Measurements from ENCODE around the gene C19orf25. TPM values are rescaled to one million over a fixed set of nuclear protein-coding genes. Genes with fewer than 3 reads are reported as not detected.

Gene C19orf25
- total and polyA plus RNA-seq, 2 donors (not counting 1 experiment from before 2014, with no cell fraction given) = 34.2 to 68.3 TPM

- no peak overlapping the region for H3K27ac ChIP-seq (ENCODE audit: low read length in 2 of 2)
- ChIA-PET CTCF (no interaction called here), POLR2A (no interaction called here)
- H2AFZ ChIP-seq (ENCODE audit: insufficient read depth, low read depth, low read length, poor library complexity, severe bottlenecking) = no peak overlapping the region
- intact Hi-C loops (cut with micrococcal nuclease) = no loop called here
- no peaks in the 10 kb centered on the region for H4K20me1 ChIP-seq (ENCODE audit: control insufficient read depth, insufficient read depth, low read length, poor library complexity, severe bottlenecking)
- Mint-ChIP-seq H3K27me3 (peaks cover 38% of the 10 kb centered on the region), H3K4me3 (peak overlapping the region; percentile 41), H3K27ac (no peak overlapping the region), H3K4me1 (peaks cover 5% of the 10 kb centered on the region), H3K9me3 (ENCODE audit: insufficient read depth) (no peaks in the 10 kb centered on the region)
- peaks cover 9 to 13% of the 10 kb centered on the region in 2 donors for H3K4me1 ChIP-seq (ENCODE audit: control insufficient read depth in 2 of 2, insufficient read depth in 2 of 2, low read length in 2 of 2)
- peak; percentile 63 for DNase-seq
- H3K4me2 ChIP-seq (replicated peaks; ENCODE audit: low read depth, low read length, poor library complexity, severe bottlenecking) = peak overlapping the region; percentile 74
- H3K4me3 ChIP-seq (ENCODE audit: control extremely low read depth in 1 of 5, extremely low read depth in 1 of 5, insufficient read depth in 1 of 5, low read depth in 2 of 5, low read length in 4 of 5) = peak overlapping the region in 3 of 5 experiments; percentile 8 to 25 (median 17)
- H3K9me3 ChIP-seq (ENCODE audit: control extremely low read depth in 1 of 3, control insufficient read depth in 2 of 3, insufficient read depth in 1 of 3, low read length in 2 of 3) = peaks cover 0 to 37% (median 0%) of the 10 kb centered on the region in 3 donors
- 15% methylated on average over 48 of the region's 52 CpGs for WGBS (ENCODE audit: insufficient coverage)
- H3K36me3 ChIP-seq (replicated peaks in 1 of 2; ENCODE audit: control extremely low read depth in 1 of 2, control insufficient read depth in 1 of 2, extremely low read depth in 1 of 2, insufficient read depth in 2 of 2, low read length in 1 of 2) = no peaks in the 10 kb centered on the region
- no peaks in the 10 kb centered on the region for H3K79me2 ChIP-seq (ENCODE audit: control insufficient read depth, insufficient read depth, low read length)
- H3K9ac ChIP-seq (ENCODE audit: low read length) = no peak overlapping the region
- H3K27me3 ChIP-seq (replicated peaks in 1 of 4; ENCODE audit: control extremely low read depth in 1 of 4, control insufficient read depth in 3 of 4, insufficient read depth in 4 of 4, low read length in 3 of 4) = peaks cover 0 to 58% (median 13%) of the 10 kb centered on the region in 4 experiments
- TF ChIP-seq CTCF (IDR thresholded peaks at IDR 0.05) (peak; percentile 69), EZH2 (IDR thresholded peaks at IDR 0.05; ENCODE audit: borderline replicate concordance, insufficient read depth, low read depth, low read length, poor library complexity, severe bottlenecking) (no peak)
- ATAC-seq (ENCODE audit: low read depth) = peak; percentile 63
Measured at GRCh38 chr19:1513499-1514294, 34.7 kb upstream of the C19orf25 start.

All from B cell (primary cell).